ENCODE measurements around the gene ITGAV. TPM values are rescaled to one million over a fixed set of nuclear protein-coding genes. Genes with fewer than 3 reads are reported as not detected.
"Not testable (repeated sequence)": the region's sequence is repeated elsewhere in the genome, so short reads cannot be mapped to it uniquely, and the experiment has no call there.

ITGAV gene
- polyA plus RNA-seq (2013, experiment 1 of 2; ENCODE audit: insufficient read length) = 178 TPM
- 169 TPM for polyA plus RNA-seq (2013, experiment 2 of 2; ENCODE audit: insufficient read length)

- peak; percentile 93 for DNase-seq
These were observed at the start of gene ITGAV for GRCh38 chr2:186589612-186590349. TSS of gene ITGAV (plus strand) at chr2:186590056. CDS start at chr2:186590339, 283 bp downstream.

DNA sequence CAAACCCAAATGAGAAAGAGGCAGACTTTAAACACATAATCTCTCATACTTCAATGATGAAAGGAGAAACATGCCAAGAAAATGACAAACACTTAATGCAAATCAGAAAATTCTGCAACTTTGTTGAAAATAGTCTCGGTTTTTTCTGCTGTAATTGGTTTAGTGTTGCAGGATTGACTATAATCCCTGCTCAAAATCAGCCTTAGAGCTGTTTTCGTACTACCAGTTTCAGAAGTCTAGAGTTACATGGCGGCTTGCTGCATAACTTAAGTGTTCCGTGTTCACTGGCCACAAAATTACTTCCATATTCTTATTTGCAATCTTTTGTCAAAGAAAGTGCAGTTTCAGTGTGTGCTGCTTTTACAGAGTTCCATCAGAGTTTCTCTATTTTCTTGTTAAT lies 48.9 kb upstream of the ITGAV start:
- DNase-seq = peak; percentile 81

- no peak for DNase-seq
These were observed 47.9 kb upstream of the ITGAV start for GRCh38 chr2:186542002-186542401.

DNA sequence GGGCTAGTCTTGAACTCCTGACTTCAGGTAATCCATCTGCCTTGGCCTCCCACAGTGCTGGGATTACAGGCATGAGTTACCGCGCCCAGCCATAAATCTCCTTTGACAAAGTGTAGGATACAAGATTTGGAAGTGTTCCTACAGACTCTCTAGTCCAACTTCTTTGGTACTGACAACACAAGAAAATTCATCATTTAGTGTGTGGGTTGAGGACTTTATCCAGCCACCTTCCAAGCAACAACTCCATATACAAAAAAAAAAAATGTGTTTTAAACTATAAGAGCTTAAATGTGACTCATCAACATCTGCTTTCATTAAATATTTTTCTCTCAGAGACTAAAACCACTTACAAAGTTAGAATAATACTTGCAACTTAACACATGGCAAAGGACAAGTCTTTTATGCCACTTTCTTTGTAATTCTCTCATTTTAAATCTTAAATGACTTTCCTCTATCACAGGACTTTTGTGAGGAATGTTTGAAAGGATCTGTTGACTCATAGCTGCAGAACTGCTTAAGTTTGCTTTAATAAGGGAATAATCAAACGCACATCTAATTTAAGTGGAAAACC lies 46.2 kb upstream of the ITGAV start:
- peak; percentile 94 for DNase-seq

- DNase-seq = peak; percentile 90
These were observed 45.6 kb upstream of the ITGAV start for GRCh38 chr2:186544255-186544675.

- no peak for DNase-seq
These were observed 43.0 kb upstream of the ITGAV start for GRCh38 chr2:186546846-186547245.

DNA sequence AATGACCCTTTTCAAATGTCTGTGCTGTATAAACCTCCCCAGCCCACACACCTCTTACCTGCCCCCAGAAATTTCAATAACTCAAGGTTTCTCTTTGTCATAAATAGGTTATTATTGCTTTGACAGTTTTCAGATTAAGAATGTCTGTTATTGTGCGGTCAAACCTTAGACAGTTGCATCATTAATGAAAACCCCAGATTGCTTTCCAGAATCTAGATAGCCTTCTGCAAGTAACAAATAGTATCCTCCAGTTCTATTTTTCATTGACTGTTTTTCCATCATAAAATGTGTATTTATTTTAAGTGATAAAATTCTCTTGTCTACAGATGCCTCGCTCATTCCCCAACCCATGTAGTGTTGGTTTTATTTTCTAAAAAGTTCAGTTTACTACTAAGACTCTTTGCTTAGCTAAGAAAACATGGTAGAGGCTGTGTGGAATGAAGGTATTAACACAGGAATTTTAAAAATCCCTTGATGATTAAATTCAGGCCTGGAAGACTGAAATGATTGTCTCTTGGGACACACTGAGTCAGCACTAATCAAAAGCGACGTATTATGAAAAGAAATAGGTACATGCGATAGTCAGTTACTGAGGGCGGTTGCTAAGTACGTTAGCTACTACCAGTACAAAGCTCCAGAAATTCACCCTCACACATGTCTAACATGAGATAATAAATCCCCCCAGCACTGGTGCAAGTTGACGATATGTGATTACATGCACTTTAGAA lies 38.4 kb upstream of the ITGAV start:
- DNase-seq = peak; percentile 82

DNA sequence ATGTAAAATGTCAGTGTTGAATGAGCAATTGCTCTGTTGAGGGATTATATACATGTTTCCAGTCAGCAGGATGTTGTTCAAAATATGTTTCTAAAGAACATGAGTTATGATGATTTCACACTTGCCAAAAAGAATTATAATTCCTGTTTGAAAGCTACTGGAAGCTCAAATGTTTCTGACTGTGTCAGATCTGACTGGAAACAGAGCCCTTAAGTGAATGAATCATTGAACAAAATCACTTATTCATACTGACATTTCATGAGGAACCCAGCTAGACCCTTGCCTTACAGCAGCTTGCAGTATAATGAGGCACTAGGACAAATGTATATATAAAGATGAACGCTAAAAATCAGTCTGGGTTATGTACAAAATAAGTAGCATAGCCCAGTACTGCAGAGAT lies 35.4 kb upstream of the ITGAV start:
- peak; percentile 58 for DNase-seq

DNA sequence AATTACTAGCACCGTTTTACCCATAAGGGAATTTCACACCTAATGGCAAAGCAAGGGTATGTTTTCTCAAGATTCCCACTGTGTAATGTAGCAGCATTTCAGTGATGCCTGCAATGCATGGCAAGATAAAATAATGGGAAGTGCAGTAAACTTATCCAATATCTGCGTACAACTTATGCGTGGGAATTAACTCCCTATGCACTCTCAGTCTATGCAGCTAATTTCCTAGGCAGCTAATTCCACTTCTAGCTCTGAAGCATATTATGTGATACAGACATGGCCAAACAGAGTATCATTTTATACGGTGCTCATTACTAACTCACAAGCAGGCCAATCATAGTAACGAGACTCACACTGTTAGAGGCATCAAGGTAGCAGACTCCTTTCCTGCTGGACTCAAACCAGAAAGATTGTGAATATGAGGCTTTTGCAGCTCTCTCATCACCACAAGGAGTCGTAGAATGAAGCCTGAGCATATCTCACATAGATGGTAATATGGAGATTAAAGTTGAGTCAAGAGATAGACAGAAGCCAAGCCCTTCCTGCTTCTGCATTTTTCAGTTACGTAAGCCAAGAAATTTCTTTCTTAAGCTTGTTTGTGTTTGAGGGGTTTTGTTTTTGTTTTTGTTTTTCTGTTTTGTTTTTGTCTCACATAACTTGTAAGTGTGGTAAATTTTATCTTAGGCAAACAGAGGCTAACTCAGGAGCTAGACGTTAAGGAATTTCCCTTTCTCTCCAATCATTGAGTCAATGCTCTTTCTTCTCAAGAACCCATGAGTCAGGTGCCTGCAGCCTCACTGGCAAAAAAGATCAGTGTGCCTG lies 34.8 kb upstream of the ITGAV start:
- DNase-seq = no peak

- peak; percentile 48 for DNase-seq
These were observed 31.2 kb upstream of the ITGAV start for GRCh38 chr2:186558512-186559276.

DNA sequence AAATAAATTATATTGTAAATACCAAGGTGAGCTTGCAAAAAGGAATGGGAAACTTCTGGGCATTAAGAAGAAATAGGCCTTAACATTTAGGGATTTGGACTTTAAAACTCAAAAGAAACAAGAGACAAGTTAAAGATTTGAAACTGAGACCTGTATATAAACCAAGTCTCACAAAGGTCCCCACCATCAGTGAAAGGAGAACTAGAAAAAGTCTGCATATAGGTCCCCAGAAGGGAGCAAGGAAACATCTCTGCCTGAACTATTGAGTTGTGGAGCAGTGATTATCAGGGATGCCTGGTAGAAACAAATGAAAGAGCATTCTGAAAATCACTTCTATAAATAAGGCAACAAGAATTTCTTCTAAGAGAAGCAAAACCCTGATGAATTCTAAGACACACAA lies 30.5 kb upstream of the ITGAV start:
- no peak for DNase-seq

DNA sequence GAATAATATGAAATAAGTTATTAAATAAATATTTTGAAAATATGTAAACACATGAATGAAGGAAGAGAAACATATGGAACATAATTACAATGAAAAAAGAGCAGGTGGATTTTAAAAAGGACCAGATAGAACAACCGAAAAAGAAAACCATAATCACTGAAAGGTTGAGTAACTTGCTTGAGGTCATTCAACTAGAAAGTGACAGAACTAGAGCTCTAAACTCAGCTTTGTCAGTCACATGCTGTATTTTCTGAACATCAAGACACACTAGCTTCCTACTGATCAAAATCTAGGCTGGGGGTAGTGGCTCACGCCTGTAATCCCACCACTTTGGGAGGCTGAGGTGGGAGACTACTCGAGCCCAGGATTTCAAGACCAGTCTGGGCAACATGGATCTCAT lies 30.0 kb upstream of the ITGAV start:
- no peak for DNase-seq

DNA sequence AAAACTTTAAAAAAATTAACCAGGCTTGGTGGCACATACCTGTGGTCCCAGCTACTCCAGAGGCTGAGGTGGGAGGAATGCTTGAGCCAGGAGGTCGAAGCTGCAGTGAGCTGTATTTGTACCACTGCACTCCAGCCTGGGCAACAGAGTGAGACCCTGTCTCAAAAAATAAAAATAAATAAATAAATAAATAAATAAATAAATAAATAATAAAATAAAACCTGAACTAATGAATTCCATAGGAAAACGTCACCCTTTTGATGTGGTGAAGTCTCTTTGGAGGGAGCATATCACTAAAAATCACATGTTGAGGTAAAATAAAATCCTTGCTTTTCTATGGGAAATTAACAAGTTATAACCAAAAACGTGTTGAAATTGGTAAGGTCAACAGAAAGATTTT lies 29.6 kb upstream of the ITGAV start:
- no peak for DNase-seq

DNA sequence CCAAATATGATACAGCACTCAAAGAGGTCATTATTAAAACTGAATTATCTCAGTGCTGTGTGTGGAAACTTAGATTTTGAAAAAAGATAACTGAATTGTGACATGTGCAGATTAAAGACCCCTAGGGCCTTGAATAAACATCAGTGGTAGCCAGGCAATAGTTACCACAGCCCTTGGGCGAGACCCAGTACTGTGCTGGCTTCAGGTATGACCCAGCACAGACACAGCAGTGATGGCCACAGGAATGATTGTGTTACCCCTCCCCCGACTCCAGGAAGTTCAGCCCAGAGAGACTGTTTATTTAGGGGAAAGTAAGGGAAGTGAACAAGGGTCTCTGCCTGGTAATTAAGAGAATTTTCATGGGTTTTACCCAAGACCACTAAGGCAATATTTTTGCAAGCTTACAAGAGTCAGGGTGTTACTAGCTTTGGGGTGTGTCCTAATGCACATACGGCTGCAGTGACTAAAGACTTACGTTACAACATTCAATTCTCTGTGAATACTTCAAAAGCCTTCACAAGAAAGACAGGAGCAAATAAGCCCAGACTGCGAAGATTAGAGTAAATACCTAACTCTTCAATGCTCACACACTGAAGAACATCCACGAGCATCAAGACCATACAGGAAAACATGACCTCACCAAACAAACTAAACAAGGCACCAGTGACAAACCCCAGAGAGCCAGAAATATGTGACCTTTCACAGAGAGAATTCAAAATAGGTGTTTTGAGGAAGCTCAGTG lies 28.2 kb upstream of the ITGAV start:
- DNase-seq = no peak

DNA sequence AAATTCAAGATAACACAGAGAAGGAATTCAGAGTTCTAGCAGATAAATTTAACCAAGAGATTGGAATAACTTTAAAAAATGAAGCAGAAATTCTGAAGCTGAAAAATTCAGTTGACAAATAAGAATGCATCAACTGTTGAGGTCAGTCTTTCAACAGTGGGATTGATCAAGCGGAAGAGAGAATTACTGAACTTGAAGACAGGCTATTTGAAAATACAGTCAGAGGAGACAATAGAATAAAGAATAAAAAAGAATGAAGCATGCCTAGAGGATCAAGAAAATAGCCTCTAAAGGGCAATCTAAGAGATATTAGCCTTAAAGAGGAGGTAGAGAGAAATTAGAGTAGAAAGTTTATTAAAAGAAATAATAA lies 27.7 kb upstream of the ITGAV start:
- DNase-seq = no peak

DNA sequence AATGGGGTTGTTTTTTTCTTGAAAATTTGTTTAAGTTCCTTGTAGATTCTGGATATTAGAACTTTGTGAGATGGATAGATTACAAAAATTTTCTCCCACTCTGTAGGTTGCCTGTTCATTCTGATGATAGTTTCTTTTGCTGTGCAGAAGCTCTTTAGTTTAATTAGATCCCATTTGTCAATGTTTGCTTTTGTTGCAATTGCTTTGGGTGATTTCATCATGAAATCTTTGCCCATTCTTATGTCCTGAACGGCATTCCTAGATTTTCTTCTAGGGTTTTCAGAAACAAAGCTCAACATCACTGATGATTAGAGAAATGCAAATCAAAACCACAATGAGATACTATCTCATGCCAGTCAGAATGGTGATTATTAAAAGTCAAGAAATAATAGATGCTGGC lies 21.3 kb upstream of the ITGAV start:
- DNase-seq = not testable (repeated sequence)

DNA sequence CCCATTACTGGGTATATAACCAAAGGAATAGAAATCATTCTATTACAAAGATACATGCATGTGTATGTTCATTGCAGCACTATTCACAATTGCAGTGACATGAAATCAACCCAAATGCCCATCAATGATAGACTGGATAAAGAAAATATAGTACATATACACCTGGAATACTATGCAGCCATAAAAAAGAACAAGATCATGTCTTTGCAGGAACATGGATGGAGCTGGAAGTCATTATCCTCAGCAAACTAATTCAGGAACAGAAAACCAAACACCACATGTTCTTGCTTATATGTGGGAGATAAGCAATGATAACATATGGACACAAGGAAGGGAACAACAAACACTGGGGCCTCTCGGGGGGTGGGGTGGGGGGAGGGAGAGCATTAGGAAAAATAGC lies 20.7 kb upstream of the ITGAV start:
- not testable (repeated sequence) for DNase-seq

DNA sequence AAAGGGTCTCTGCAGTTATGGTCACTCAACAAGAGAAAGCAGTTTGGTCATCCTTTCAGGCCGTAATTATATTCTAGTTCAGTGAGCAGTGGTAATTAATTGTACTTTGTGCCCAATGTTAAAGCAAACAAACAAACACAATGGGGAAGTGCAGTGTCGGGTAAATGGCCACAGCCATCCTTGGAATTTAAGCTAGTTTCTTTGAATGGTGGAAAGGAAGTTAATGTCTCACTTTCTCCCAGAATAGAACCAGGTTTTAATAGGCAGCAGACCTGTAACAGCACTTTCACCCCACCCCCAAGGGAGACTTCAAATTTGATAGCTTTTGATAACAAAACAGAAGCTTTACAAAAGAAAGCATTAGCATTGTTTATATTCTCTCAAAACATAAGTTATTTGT lies 20.0 kb upstream of the ITGAV start:
- no peak for DNase-seq

DNA sequence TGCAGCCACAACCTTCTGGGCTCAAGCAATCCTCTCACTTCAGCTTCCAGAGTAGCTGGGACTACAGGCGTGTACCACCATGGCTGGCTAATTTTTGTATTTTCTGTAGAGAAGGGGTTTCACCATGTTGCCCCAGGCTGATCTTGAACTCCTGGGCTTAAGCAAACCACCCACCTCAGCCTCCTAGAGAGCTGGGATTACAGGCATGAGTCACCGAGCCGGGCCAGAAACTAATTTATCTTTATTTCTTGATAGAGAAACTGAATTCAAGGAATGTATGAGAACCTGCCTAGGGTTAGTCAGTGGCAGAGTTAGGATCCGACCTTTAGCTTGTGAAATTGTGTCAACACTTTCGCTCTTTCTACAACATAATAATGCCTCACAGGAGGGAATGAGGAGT lies 19.3 kb upstream of the ITGAV start:
- DNase-seq = peak; percentile 60

- DNase-seq = no peak
These were observed 17.2 kb upstream of the ITGAV start for GRCh38 chr2:186572705-186573104.

- no peak for DNase-seq
These were observed 16.3 kb upstream of the ITGAV start for GRCh38 chr2:186573531-186573930.

All from fibroblast of skin of abdomen (primary cell).